HG02678 (cell line): Measurements from ENCODE around the gene SYAP1.
"Not testable (repeated sequence)": the region's sequence is repeated elsewhere in the genome, so short reads cannot be mapped to it uniquely, and the experiment has no call there.

Experiments
- ATAC-seq: cut with Tn5 transposase; IDR thresholded peaks from one replicate; pipeline ENCODE4 v1.9.1; 2021; ENCODE audit warnings: mild to moderate bottlenecking, moderate library complexity; ENCODE audit not compliant: unreplicated experiment

SYAP1 gene

DNA sequence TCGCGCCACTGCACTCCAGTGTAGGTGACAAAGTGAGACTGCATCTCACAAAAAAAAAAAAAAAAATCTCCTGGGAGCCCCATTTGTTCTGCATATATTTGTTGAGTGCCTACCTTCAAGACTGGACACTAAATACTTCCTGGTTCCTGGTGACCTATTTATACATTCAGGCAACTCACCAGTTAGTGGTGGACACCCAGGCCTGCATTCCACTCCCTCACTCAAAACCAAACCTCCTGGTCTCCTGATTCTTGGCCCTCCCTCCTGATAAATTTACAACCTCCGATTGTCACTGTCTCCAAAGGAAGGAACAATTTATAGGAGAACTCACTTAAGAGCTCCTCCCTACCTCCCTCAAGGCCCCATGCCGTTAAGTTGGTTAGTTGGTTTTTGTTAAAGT lies 3.1 kb downstream of the SYAP1 start:
- ATAC-seq = no peak

DNA sequence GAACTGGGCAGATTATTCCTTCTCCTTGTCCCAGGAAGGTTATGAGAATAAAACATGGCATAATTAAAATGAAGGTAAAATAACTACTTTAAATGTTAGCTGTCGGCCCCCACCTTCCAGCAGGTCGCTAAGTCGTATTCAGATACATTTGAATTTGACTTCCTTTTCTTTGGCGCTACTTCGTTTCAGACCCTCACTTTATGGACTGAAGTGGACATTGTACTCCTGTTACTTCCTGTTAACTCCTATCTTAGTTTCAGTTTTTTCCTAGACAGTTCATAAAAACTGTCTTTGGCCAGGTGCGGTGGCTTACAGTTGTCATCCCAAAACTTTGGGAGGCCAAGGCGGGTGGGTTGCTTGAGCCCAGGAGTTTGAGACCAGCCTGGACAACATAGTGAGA lies 5.7 kb downstream of the SYAP1 start:
- no peak for ATAC-seq

DNA sequence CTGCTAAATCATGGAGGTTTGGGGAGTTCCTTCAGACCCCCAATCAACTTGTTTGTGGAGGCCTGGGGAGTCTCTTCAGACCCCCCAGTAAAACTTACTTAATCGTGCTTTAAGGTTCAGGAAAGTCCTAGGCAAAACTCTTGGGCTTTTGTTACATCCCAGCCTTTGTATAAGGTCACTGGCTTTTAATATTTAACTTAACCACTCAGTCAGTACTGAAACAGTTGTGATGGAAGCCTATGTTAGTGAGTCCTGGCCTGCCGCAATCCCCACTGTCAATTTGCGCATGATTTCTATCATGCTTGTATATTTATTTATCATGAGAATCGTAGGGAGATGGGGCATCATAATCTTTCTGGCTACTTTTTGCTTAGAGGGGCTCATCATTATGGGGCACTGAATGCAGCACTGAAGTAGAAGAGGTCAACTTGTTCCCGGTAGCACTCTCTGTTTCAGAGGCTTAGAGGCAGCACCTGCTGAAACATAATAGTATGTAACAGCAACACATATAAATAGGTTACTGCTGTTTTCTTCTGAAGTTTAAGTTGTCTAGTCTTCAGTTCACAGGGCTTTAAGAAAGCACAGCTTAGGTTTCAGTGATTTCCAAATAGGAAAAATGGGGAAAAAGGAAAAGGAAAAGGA lies 7.1 kb downstream of the SYAP1 start:
- peak; percentile 79 for ATAC-seq

DNA sequence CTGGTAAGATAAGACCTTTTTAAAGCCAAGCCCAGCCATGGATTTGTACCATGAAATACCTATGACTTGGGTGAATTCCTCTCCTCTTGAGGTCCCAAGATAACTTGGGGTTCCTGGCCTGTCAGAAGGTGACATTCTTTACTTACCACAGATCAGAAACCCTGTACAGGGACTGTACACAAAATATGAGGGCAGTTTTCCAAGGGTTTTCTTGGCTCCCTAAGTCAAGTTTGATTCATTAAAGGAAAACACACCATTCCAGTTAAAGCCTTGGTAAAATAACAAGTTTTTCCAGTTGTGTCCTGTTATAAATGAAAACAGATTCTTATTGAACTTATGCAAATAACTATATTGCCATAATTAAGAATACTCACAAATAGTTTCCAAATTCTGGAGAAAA lies 8.2 kb downstream of the SYAP1 start:
- ATAC-seq = no peak

DNA sequence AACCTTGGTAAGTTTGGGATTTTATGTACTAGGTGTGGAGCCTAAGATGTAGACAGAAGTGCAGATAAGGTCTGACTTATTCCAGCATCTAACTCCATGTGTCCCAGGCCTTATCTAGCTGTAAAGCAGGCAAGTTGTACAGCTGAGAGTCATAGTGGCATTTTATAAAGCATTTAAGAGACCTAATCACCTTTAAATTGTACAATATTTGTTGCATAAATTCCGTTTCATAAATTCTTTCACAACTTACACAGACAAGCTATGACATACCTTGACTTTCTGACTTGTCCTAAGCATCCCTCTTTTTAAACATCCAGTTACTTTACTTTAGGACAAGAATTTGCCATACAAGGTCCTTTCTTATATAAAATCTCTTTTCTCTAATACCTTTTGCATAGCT lies 11.0 kb downstream of the SYAP1 start:
- ATAC-seq = no peak

DNA sequence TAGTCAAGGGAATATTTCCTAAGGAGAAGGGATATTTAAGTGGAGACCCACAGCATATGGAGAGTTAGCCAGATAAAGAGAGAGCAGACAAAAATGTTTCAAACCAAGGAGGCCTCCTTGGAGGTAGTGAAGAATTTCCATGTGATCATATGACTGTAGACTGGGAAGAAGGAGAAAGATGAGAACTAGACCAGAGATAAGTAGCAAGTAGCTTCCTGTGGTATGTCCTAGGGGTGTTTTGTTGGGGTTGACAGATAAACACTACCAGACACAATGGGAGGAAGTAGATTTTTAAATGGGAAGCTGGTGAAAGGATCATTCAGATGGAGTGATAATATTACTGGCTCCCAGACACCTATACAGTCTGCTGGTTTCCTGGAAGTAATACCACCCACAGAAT lies 13.6 kb downstream of the SYAP1 start:
- ATAC-seq = no peak

DNA sequence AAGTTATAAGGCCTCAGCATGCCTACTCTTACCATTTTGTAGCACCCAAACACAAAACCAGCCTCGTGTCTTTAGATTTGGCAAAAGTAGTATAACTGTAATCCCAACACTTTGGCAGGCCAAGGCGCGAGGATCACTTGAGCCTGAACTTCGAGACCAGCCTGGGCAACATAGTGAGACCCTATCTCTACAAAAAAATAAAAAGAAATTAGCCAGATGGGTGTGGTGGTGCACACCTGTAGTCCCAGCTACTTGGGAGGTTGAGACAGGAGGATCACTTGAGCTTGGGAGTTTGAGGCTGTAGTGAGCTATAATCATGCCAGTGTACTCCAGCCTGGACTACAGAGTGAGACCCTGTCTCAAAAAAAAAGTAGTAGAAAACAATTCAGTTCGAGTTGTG lies 17.6 kb downstream of the SYAP1 start:
- no peak for ATAC-seq

DNA sequence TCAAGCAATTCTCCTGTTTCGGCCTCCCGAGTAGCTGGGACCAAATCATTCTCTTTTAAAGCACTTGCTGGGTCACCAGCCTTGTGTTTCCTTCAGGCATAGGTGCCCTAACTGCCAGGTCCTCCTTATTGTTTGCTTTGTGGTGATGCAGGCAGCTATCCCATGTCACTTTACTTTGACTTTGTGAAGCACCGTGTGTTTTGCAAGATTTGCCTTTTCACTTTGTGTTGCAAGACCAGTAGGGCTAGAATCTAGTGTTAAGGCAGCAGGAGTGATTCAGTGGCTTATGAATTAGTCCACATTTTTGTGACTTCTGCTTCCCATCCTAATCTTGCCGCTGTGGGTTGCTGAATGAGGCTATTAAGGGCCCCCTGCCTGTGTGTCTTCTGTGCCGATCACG lies 20.2 kb downstream of the SYAP1 start:
- no peak for ATAC-seq

DNA sequence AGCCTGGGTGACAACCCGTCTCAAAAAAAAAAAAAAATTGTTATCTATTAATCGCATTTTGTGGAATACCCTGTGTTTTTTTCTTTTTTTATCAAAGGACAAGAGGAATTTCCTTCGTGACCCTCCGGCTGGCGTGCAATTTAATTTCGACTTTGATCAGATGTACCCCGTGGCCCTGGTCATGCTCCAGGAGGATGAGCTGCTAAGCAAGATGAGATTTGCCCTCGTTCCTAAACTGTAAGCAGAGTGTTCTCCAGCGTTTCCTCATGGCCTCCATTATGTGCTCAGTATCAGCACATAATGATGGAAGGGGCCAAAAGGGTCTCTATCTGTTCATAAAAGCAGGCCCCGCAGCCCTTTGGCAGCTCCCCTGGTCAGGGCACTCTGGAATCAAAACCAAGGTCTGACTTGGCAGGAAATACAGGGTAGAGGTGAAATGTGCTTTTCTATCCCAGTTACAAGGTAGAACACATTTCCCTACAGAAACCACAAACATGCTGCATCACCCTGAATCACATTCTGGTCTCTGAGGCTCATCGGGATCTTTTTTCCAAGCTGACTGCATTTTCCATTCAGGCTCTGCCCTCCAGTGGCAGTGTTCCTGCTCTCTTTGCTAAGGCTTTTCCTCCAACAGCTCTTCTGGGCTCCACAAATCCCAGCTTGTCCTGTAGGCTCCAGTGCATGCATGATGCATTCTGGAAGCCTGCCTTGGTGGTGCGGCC lies 24.4 kb downstream of the SYAP1 start:
- ATAC-seq = no peak

DNA sequence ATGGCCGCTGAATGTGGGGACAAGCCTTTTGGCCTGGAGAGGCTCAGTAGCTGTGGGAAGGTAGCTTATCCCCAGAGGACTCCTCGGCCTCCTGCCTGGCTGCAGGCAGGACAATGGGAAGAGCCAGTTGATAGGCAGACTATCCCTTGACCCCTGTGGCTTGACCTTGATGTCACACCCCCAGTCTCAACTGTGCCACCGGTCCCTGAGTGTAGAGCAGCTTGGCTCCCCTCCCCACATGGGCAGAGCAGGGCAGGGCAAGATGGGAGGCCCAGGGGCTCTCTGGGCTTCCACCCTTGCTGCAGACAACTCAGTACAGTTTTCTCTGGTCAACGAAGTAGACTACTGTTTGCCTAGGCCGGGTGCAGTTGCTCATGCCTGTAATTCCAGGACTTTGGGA lies 25.7 kb downstream of the SYAP1 start:
- ATAC-seq = no peak

DNA sequence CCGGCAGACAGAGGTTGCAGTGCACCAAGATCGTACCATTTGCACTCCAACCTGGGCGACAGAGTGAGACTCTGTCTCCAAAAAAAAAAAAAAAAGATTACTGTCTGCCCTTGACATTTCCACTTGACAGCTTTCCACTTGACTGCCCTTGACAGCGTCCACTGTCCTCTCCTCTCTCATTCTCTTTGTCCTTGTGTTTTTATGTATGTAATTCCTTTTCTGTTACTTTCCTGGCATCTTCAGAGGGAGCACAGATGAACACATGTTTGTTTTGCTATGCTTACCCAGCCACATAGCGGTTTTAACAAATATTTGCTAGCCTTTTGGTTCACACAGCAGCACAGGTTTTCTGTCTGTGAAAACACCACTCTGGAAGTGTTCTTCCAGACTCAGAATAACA lies 26.2 kb downstream of the SYAP1 start:
- no peak for ATAC-seq

DNA sequence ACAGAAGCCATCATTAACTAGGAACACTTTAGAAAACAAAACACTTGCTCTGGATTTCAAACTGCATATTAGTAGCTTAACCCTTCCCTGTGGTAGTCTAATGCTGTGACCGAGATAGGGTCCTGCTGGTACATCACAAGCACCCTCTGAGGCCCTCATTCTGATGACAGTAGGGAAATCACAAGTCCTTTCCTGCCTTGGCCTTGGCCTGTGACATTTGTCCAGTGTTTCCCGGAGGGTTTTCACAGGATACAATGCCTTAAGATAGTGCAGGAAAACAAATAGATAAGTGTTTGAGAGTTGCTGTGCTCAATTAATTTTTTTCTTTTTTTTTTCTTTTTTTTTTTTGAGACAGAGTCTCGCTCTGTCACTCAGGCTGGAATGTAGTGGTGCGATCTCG lies 29.0 kb downstream of the SYAP1 start:
- ATAC-seq = no peak

DNA sequence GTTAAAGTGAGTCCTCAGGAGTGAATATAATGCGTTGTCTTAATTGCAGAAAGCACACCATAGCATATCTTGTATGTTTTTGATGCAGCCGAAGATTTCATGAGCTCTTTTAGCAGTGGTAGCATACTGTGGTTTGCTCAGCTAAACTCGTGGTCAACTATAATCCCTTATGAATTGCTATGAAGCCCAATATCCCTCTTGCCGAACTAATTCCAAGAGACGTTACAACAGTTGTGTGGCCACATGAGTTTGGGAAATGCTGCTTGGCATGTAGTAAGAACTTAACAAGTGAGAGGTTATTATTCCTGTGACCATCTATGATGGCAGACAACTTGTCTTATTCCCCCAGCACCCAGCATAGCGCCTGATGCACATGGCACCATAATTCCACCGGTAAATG lies 30.7 kb downstream of the SYAP1 start:
- no peak for ATAC-seq

DNA sequence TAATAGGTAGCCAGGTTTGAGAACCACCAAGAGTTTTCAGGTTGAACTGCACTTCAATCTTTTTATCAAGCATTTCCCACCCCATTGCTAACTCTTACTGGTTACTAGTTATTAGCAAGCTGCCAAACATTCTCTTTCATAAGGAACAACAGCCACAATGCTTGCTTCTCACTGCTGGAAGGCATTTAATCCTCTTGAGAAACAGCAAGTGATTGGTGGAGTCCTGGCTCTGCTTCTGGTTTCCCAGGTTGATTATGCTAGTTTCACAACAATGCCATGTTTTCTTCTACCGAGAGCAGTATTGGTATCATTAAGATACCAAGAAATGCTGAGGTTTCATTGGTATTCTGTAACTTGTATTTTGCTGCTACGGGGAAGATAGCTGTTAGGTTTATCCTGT lies 34.6 kb downstream of the SYAP1 start:
- ATAC-seq = no peak

DNA sequence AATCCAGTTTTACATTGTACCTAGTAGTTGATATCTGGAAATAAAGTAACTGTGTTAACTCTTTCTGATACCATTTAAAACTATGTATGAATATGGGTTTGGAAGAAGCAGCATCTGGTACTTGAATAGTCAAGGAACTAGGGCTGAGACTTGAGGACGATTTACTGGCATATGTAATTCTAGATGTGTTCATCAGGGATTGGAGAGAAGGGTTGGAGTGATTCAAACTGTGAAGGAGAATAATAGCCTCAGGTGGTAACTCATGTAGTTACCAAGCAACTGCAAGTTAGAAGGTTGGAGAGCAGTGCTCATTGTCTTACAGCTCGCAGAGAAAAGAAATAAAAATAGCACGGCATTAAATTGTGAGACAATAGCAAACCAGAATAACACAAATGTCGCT lies 37.3 kb downstream of the SYAP1 start:
- no peak for ATAC-seq

DNA sequence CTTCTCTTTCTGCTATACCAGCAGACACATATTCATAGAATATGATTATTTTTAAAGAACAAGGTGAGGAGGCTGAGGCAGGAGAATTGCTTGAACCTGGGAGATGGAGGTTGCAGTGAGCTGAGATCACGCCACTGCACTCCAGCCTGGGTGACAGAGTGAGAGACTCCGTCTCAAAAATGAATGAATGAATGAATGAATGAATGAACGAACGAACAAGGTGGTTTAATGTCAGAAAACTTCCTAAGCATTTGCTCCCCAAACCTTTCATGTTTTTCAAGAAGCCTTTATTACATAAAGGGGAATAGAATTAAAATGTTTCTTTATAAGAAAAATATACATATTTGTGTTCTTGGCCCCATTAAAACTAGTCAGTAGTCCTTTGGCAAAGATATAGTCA lies 42.1 kb downstream of the SYAP1 start:
- ATAC-seq = not testable (repeated sequence)

DNA sequence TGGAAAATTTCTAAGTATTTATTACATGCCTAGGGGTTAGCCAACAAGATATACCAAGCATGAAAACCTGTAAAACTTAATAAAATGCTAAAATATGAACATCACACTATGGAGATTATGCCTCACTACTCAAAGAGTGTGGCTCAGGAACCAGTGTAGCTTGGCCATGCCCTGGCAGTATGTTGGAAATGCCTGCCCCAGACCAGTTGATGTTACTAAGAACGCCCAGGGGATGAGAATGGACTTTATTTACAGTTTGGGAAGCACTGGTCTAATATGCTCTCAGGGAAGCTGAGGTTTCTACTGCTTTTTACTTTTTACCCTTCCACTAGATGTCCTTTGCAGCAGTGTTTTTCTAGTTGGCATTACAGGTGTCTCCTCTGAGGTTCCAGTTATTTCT lies 43.2 kb downstream of the SYAP1 start:
- no peak for ATAC-seq

DNA sequence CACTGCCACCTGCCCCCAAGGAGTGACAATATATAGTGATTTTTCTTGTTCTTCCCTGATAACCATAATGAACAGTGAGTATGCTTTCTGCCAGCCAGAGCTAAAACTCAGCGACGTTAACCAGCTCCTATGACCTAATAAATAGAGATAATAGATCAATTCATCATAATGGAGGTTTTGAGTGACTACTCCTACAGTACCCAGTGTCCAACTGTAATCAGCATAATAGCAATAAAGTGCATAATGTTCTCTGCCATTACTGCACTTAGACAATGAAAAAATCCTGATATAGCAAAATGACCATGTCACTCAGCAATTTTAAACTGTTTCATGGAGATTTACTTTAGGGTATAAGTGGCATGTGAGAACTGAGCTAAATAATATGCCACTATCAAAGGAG lies 46.2 kb downstream of the SYAP1 start:
- ATAC-seq = no peak

DNA sequence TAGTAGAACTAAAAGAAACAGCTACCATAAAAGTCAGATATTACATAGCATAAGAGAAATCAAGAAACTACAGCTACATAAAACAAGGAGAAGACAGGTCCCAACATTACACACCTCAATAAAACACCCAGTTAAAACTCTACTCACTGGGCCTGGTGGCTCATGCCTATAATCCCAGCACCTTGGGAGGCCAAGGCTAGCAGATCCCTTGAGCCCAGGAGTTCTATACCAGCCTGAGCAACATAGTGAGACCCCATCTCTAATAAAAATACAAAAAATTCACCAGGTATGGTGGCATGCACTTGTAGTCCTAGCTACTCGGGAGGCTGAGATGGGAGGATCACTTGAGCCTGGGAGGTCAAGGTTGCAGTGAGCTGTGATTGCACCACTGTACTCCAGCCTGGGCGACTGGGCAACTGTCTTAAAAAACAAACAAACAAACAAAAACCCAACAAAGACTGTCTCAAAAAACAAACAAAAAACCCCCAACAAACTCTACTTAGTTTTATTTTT lies 51.6 kb downstream of the SYAP1 start:
- no peak for ATAC-seq

DNA sequence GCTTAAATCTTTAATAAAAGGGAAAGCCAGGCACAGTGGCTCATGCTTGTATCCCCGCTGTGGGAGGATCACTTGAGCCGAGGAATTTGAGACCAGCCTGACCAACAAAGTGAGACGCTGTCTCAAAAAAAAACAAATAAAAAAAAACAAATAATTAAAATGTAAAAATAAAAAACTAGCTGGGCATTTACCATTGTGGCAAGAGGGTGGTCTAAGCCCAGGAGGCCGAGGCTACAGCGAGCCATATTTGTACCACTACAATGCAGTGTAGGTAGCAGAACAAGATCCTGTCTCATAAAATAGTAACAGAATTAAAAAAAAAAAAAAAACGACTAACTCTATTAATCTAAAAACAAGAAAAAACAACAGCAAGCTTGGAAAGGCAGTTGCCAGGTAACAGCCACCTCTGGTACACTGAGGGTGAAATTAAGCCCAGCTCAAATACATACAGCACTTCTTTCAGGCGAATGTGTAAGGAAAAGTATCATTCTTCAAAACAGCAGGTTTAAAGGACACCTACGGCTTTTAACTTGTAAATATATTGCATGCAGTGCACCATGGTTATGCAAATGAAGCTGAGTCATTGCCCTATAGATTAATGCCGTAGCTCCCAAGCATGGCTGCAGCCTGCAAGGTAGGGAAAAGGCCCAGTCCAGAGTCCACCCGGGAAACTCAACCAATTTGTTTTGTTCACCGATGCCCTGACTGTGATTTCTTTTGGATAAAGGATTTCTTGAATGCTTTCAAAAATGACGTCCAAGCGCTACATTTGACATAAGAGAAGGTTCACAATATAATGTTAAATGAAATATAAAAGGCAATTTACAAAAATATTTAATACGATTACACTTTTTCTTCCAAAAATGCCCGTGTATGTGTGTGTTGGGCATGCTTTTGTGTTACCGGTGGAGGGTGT lies 52.3 kb downstream of the SYAP1 start:
- no peak for ATAC-seq

DNA sequence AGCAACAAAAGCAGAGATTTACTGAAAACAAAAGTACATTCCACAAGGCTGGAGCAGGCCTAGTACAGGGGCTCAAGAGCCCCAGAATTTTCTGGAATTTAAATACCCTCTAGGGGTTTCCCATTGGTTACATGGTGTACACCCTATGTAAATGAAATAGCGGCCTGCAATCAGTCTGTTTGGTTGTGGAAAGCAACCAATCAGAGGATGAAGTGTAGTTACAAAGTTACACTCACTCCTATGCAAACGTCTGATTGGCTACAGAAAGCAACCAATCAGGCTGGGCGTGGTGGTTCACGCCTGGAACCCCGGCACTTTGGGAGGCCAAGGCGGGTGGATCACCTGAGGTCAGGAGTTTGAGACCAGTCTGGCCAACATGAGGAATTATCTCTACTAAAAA lies 53.0 kb downstream of the SYAP1 start:
- no peak for ATAC-seq

DNA sequence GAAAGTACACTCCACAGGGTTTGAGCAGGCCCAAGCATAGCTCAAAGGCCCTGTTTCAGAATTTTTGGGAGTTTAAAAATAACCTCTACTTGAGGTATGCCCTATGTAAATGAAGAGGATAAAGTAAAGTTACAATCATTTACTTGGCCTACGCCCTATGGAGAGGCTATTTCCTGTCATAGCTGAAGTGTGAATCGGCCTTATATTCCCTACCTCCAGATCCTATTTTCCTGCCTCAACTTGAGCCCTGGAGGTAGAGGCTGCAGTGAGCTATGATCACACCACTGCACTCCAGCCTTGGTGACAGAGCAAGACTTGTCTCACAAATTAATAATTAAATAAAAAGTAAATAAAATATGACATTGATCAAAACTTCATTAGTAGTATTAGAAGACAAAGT lies 55.3 kb downstream of the SYAP1 start:
- no peak for ATAC-seq
